GM20000 (cell line): ENCODE data around the gene KYNU.
"Not testable (repeated sequence)": the region's sequence is repeated elsewhere in the genome, so short reads cannot be mapped to it uniquely, and the experiment has no call there.

ENCODE experiments used
- DNase-seq: peaks from one replicate; pipeline ENCODE4 v3.0.0; 2012; ENCODE audit warnings: low spot score
- CTCF ChIP-seq: IDR thresholded peaks from 2 replicates; pipeline ENCODE4 v1.5.1; 2012; ENCODE audit warnings: mild to moderate bottlenecking, control low read depth; ENCODE audit errors: extremely low read depth, missing control alignments

Gene KYNU

DNA sequence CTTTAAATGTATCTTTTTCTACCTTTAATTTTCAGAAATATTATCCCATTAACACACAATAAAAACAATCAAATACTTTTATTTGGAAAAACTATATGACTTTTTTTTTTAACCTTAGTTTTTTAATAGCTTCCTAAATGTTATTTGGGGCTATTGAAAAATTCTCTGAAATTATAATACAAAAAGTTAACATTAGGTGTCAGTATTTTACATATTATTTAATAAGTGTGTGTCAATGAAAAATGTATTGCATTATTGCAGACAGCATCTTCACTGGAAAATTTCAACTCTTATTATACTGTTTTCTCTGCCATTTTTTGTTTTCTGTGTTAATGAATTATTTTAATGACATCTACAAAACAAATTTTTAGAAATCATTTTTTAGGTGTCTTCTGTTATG lies 200.6 kb downstream of the KYNU start:
- no peak for DNase-seq

DNA sequence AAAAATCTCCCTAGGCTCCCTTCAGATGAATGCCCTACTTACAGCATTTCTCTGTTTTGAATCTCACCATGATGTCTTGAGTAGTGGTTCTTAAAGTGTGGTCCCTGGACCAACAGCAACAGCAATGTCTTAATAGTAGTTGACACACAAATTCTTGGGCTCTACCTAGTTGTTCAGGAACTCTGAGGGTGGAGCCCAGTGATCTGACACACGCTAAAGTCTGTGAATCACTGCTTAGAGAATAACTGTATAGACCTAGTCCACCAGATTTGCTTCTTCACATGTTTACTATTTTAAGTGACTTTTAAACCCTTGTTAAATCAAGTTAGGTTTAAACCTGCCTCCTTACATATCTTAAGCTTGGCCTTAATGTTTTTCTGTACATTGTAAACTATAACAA lies 204.2 kb downstream of the KYNU start:
- no peak for DNase-seq
- TF ChIP-seq CTCF: no peak

More for the DNA sequence above, 200.6 kb downstream of the KYNU start:
- TF ChIP-seq CTCF: no peak

- TF ChIP-seq CTCF: no peak
- no peak for DNase-seq
Observed at GRCh38 chr2:143083636-143084035, 206.2 kb downstream of the KYNU start.

- DNase-seq: no peak
- no peak for TF ChIP-seq CTCF
Observed at GRCh38 chr2:143084462-143084861, 207.0 kb downstream of the KYNU start.

- TF ChIP-seq CTCF: no peak
Observed at GRCh38 chr2:143085125-143085784, 207.8 kb downstream of the KYNU start.

DNA sequence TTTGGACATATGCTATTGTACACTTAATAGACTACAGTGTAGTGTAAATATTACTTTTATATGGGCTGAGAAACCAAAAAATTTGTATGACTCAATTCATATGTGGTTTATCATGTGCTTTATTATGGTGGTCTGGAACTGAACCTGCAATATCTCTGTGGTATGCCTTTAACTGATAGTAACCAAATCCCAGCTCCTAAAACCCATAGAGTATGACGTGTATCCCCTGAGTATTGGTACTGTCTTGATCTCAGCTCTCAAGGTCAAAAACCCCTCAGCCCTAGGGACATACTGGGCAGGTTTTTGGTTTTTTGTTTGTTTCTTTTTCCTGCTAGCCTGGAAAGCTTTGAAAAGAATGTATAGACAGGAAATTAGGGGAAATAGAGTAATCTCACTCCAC lies 209.6 kb downstream of the KYNU start:
- no peak for TF ChIP-seq CTCF
- DNase-seq: no peak

More at GRCh38 chr2:143085125-143085784, 207.8 kb downstream of the KYNU start:
- DNase-seq: no peak

- TF ChIP-seq CTCF: no peak
- DNase-seq: no peak
Observed at GRCh38 chr2:143088388-143088787, 210.9 kb downstream of the KYNU start.

GRCh38 chr2:143089520-143089919 lies 212.1 kb downstream of the KYNU start:
- not testable (repeated sequence) for DNase-seq
